ENCODE data around the gene RYR2. TPM values are rescaled to one million over a fixed set of nuclear protein-coding genes. Genes with fewer than 3 reads are reported as not detected.

Gene RYR2
- total and polyA plus RNA-seq, 12 donors = 43.1 to 1,252 (median 872) TPM

GRCh38 chr1:237737448-237737847 is 695.5 kb downstream of the RYR2 start:
- no peak overlapping the region for H3K4me3 ChIP-seq
- ATAC-seq (no peak), DNase-seq (no peak)
- peaks cover 0 to 34% (median 0%) of the 10 kb centered on the region in 9 donors for H3K36me3 ChIP-seq
- no peak overlapping the region for H3K27ac ChIP-seq
- H3K9me3 ChIP-seq = no peaks in the 10 kb centered on the region
- H3K27me3 ChIP-seq = no peaks in the 10 kb centered on the region
- intact Hi-C loops (cut with DNase I) = no loop called here
- TF ChIP-seq, protein P1, sequence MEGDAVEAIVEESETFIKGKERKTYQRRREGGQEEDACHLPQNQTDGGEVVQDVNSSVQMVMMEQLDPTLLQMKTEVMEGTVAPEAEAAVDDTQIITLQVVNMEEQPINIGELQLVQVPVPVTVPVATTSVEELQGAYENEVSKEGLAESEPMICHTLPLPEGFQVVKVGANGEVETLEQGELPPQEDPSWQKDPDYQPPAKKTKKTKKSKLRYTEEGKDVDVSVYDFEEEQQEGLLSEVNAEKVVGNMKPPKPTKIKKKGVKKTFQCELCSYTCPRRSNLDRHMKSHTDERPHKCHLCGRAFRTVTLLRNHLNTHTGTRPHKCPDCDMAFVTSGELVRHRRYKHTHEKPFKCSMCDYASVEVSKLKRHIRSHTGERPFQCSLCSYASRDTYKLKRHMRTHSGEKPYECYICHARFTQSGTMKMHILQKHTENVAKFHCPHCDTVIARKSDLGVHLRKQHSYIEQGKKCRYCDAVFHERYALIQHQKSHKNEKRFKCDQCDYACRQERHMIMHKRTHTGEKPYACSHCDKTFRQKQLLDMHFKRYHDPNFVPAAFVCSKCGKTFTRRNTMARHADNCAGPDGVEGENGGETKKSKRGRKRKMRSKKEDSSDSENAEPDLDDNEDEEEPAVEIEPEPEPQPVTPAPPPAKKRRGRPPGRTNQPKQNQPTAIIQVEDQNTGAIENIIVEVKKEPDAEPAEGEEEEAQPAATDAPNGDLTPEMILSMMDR (IDR thresholded peaks at IDR 0.05) = no peak
- H3K4me1 ChIP-seq = peaks cover 0 to 34% (median 4%) of the 10 kb centered on the region in 9 donors

DNA sequence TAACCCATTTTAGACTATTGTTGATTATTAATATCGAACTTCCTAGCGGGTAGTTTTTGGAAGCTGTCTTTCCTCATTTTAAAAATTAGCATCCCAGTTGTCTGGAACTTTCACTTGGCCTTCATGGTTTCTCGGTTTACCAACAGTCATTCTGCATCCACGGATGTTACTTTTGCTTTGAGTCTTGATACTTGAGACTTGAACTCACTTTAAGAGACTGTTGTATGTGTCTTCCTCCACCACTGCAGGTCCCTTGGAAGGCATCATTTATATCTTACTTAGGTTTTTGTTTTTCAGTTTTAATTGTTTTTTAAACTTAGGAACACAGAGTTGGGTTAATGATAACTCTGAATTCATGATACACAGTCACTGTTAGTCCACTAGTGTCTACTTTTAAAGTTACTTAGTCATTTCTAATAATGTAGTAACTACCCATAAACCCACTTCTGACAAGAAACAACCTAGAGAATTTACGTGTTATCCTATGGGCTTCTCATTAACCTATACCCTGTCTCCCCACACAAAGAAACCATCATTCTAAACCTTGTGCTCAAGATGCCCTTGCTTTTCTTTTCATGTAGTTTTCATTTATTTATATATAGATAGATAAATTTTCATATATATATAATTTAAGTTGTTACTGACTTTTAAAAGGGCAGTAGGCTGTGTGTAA is 696.1 kb downstream of the RYR2 start:
- 80 to 87% methylated on average over 5 of the region's 5 CpGs for WGBS, 2 donors
- H3K27ac ChIP-seq = no peak overlapping the region
- TF ChIP-seq, protein P1 (IDR thresholded peaks at IDR 0.05) = no peak
- peaks cover 0 to 34% (median 4%) of the 10 kb centered on the region in 9 donors for H3K4me1 ChIP-seq
- DNase-seq (no peak), ATAC-seq (no peak)
- peaks cover 0 to 32% (median 0%) of the 10 kb centered on the region in 9 donors for H3K36me3 ChIP-seq
- intact Hi-C loops (cut with DNase I) = no loop called here
- H3K27me3 ChIP-seq = no peaks in the 10 kb centered on the region
- no peak overlapping the region for H3K4me3 ChIP-seq
- H3K9me3 ChIP-seq = no peaks in the 10 kb centered on the region

GRCh38 chr1:237740846-237741245 is 698.9 kb downstream of the RYR2 start:
- no peaks in the 10 kb centered on the region for H3K27me3 ChIP-seq
- H3K27ac ChIP-seq = no peak overlapping the region
- H3K4me3 ChIP-seq = no peak overlapping the region
- 79 to 87% methylated on average over 3 of the region's 3 CpGs for WGBS, 2 donors
- no peaks in the 10 kb centered on the region for H3K9me3 ChIP-seq
- no peak for DNase-seq
- peaks cover 0 to 16% (median 0%) of the 10 kb centered on the region in 9 donors for H3K4me1 ChIP-seq
- TF ChIP-seq, protein P1 (IDR thresholded peaks at IDR 0.05) = no peak
- ATAC-seq = no peak
- intact Hi-C loops (cut with DNase I) = no loop called here
- peaks cover 0 to 17% (median 0%) of the 10 kb centered on the region in 9 donors for H3K36me3 ChIP-seq

DNA sequence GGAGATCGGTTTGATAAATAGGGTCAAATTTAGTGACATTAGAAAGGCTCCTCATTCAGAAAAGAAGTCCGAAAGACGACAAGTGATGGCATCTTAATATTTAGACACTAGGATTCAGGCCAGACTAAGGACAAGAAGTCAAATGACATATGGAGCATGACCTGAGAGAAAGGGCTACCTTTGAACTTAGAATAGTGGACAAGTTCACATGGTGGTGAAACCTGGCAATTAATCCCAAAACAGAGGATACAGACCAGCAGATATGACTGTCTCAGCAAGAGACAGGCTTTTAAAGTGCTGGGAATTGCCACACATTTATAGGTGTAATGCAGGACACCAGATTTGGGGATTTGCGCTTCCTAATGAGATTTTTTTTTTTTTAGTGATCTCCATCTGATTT is 703.6 kb downstream of the RYR2 start:
- no peaks in the 10 kb centered on the region for H3K27me3 ChIP-seq
- intact Hi-C loops (cut with DNase I) = no loop called here
- no peak overlapping the region for H3K4me3 ChIP-seq
- 87 to 89% methylated on average over 4 of the region's 4 CpGs for WGBS, 2 donors
- H3K4me1 ChIP-seq = peaks cover 0 to 33% (median 10%) of the 10 kb centered on the region in 9 donors
- ATAC-seq (no peak), DNase-seq (no peak)
- TF ChIP-seq, protein P1 (IDR thresholded peaks at IDR 0.05) = no peak
- H3K9me3 ChIP-seq = no peaks in the 10 kb centered on the region
- peaks cover 0 to 17% (median 0%) of the 10 kb centered on the region in 9 donors for H3K36me3 ChIP-seq
- no peak overlapping the region for H3K27ac ChIP-seq
